ENCODE data around the gene REEP3. TPM values are rescaled to one million over a fixed set of nuclear protein-coding genes. Genes with fewer than 3 reads are reported as not detected.

Gene REEP3
- total and polyA plus RNA-seq, 2 donors (not counting 1 experiment from before 2014, with no cell fraction given), result 2.2 to 8.8 TPM

DNA sequence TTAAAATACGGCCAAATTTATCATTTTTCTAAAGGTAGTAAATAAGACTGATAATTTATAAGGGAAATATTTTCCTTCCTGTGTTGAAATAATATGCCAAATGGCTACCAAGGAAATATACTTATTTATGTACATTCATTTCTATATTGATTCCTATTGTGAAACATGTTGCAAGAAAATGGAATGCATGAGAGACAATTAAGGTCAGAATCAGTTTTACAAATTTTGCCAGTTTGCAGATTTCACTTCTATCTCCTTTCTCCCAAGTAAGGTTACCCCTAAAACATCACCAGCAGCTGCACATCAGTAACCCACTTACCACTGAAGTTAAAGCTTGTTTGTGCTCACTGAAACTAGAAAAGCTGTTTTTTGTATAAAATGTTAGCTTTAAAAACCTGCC, 19.2 kb upstream of the REEP3 start:
- Mint-ChIP-seq H3K4me3 (no peak overlapping the region), H3K27ac (no peak overlapping the region), H3K9me3 (ENCODE audit: insufficient read depth) (no peaks in the 10 kb centered on the region), H3K27me3 (no peaks in the 10 kb centered on the region), H3K4me1 (peaks cover 25% of the 10 kb centered on the region)
- no peaks in the 10 kb centered on the region for H3K36me3 ChIP-seq (replicated peaks in 1 of 2; ENCODE audit: control extremely low read depth in 1 of 2, control insufficient read depth in 1 of 2, extremely low read depth in 1 of 2, insufficient read depth in 2 of 2, low read length in 1 of 2)
- H3K4me2 ChIP-seq (replicated peaks; ENCODE audit: low read depth, low read length, poor library complexity, severe bottlenecking), result no peak overlapping the region
- H3K79me2 ChIP-seq (ENCODE audit: control insufficient read depth, insufficient read depth, low read length), result peaks cover 72% of the 10 kb centered on the region
- H3K4me3 ChIP-seq (ENCODE audit: control extremely low read depth in 1 of 5, extremely low read depth in 1 of 5, insufficient read depth in 1 of 5, low read depth in 2 of 5, low read length in 4 of 5), result no peak overlapping the region
- TF ChIP-seq, protein P1, sequence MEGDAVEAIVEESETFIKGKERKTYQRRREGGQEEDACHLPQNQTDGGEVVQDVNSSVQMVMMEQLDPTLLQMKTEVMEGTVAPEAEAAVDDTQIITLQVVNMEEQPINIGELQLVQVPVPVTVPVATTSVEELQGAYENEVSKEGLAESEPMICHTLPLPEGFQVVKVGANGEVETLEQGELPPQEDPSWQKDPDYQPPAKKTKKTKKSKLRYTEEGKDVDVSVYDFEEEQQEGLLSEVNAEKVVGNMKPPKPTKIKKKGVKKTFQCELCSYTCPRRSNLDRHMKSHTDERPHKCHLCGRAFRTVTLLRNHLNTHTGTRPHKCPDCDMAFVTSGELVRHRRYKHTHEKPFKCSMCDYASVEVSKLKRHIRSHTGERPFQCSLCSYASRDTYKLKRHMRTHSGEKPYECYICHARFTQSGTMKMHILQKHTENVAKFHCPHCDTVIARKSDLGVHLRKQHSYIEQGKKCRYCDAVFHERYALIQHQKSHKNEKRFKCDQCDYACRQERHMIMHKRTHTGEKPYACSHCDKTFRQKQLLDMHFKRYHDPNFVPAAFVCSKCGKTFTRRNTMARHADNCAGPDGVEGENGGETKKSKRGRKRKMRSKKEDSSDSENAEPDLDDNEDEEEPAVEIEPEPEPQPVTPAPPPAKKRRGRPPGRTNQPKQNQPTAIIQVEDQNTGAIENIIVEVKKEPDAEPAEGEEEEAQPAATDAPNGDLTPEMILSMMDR (IDR thresholded peaks at IDR 0.05), result no peak
- TF ChIP-seq EZH2 (IDR thresholded peaks at IDR 0.05; ENCODE audit: borderline replicate concordance, insufficient read depth, low read depth, low read length, poor library complexity, severe bottlenecking), result no peak
- no peak overlapping the region for H2AFZ ChIP-seq (ENCODE audit: insufficient read depth, low read depth, low read length, poor library complexity, severe bottlenecking)
- no peaks in the 10 kb centered on the region for H3K9me3 ChIP-seq (ENCODE audit: control extremely low read depth in 1 of 3, control insufficient read depth in 2 of 3, insufficient read depth in 1 of 3, low read length in 2 of 3)
- ChIA-PET POLR2A (no interaction called here), CTCF (no interaction called here)
- ATAC-seq (ENCODE audit: low read depth) (no peak), DNase-seq (no peak)
- no peak overlapping the region for H3K9ac ChIP-seq (ENCODE audit: low read length)
- no peak overlapping the region for H3K27ac ChIP-seq (ENCODE audit: low read length in 2 of 2)
- intact Hi-C loops (cut with micrococcal nuclease), result no loop called here
- WGBS (ENCODE audit: insufficient coverage), result no CpG with 5 or more reads among the region's 1 CpG
- H3K4me1 ChIP-seq (ENCODE audit: control insufficient read depth in 2 of 2, insufficient read depth in 2 of 2, low read length in 2 of 2), result no peaks in the 10 kb centered on the region
- H3K27me3 ChIP-seq (replicated peaks in 1 of 4; ENCODE audit: control extremely low read depth in 1 of 4, control insufficient read depth in 3 of 4, insufficient read depth in 4 of 4, low read length in 3 of 4), result no peaks in the 10 kb centered on the region
- H4K20me1 ChIP-seq (ENCODE audit: control insufficient read depth, insufficient read depth, low read length, poor library complexity, severe bottlenecking), result peaks cover 30% of the 10 kb centered on the region

DNA sequence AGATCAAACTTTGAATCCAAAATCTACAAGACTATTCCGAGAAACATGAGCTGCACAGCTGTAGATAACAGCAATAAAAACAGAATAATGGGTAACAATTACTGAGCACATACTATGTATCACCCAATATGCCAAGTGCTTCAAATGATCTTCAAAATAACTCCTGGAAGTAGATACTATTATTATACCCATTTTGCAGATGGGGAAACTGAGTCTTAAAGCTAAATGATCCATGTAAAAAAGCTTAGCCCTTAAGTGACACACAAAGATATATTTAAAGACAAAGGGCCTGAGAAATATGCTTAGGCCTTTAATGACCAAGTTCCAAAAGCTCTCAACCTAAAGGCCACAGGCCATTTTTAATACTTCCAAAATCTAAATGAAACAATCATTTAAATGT, 18.4 kb upstream of the REEP3 start:
- CTCF ChIA-PET, result no interaction called here
- WGBS (ENCODE audit: insufficient coverage), result no CpG with 5 or more reads among the region's 1 CpG
- Histone ChIP-seq H4K20me1 (ENCODE audit: control insufficient read depth, insufficient read depth, low read length, poor library complexity, severe bottlenecking) (peaks cover 30% of the 10 kb centered on the region), H3K4me3 (ENCODE audit: control extremely low read depth in 1 of 5, extremely low read depth in 1 of 5, insufficient read depth in 1 of 5, low read depth in 2 of 5, low read length in 4 of 5) (no peak overlapping the region), H3K27me3 (replicated peaks in 1 of 4; ENCODE audit: control extremely low read depth in 1 of 4, control insufficient read depth in 3 of 4, insufficient read depth in 4 of 4, low read length in 3 of 4) (no peaks in the 10 kb centered on the region), H3K9me3 (ENCODE audit: control extremely low read depth in 1 of 3, control insufficient read depth in 2 of 3, insufficient read depth in 1 of 3, low read length in 2 of 3) (no peaks in the 10 kb centered on the region), H2AFZ (ENCODE audit: insufficient read depth, low read depth, low read length, poor library complexity, severe bottlenecking) (no peak overlapping the region), H3K27ac (ENCODE audit: low read length in 2 of 2) (no peak overlapping the region), H3K4me2 (replicated peaks; ENCODE audit: low read depth, low read length, poor library complexity, severe bottlenecking) (no peak overlapping the region), H3K79me2 (ENCODE audit: control insufficient read depth, insufficient read depth, low read length) (peaks cover 73% of the 10 kb centered on the region), H3K4me1 (ENCODE audit: control insufficient read depth in 2 of 2, insufficient read depth in 2 of 2, low read length in 2 of 2) (no peaks in the 10 kb centered on the region), H3K36me3 (replicated peaks in 1 of 2; ENCODE audit: control extremely low read depth in 1 of 2, control insufficient read depth in 1 of 2, extremely low read depth in 1 of 2, insufficient read depth in 2 of 2, low read length in 1 of 2) (no peaks in the 10 kb centered on the region), H3K9ac (ENCODE audit: low read length) (no peak overlapping the region)
- DNase-seq (no peak), ATAC-seq (ENCODE audit: low read depth) (no peak)
- Mint-ChIP-seq H3K27ac (no peak overlapping the region), H3K27me3 (no peaks in the 10 kb centered on the region), H3K9me3 (ENCODE audit: insufficient read depth) (no peaks in the 10 kb centered on the region), H3K4me3 (no peak overlapping the region), H3K4me1 (peaks cover 16% of the 10 kb centered on the region)
- intact Hi-C loops (cut with micrococcal nuclease), result no loop called here
- POLR2A ChIA-PET, result no interaction called here
- TF ChIP-seq EZH2 (IDR thresholded peaks at IDR 0.05; ENCODE audit: borderline replicate concordance, insufficient read depth, low read depth, low read length, poor library complexity, severe bottlenecking), result no peak
- TF ChIP-seq, protein P1 (IDR thresholded peaks at IDR 0.05), result no peak

All from B cell (primary cell).